ENCODE results near the gene PIGR. TPM values are rescaled to one million over a fixed set of nuclear protein-coding genes. Genes with fewer than 3 reads are reported as not detected.

The PIGR gene
- total and polyA plus RNA-seq, 2 of the 8 experiments (the other 6 are each of a cell fraction or from before 2014, with no cell fraction given), result not detected

GRCh38 chr1:206908038-206908437, 38.2 kb downstream of the PIGR start:
- Histone ChIP-seq H2BK15ac (ENCODE audit: low read length) (no peak overlapping the region), H3K9ac (replicated peaks in 1 of 4; ENCODE audit: extremely low read depth in 1 of 4, low read depth in 3 of 4, low read length in 3 of 4) (no peak overlapping the region), H3K56ac (replicated peaks; ENCODE audit: insufficient read length, low read depth, low read length) (no peak overlapping the region), H3K23ac (ENCODE audit: insufficient read length) (no peak overlapping the region), H2AK5ac (ENCODE audit: low read depth, low read length) (no peak overlapping the region), H4K91ac (replicated peaks; ENCODE audit: insufficient read length, low read length) (no peak overlapping the region), H3K4me3 (ENCODE audit: extremely low read depth in 1 of 4, insufficient read depth in 2 of 4, low read depth in 3 of 4, low read length in 4 of 4) (no peak overlapping the region), H4K5ac (ENCODE audit: insufficient read length, low read depth, low read length) (no peak overlapping the region), H4K8ac (ENCODE audit: extremely low read depth, insufficient read depth, low read length) (no peak overlapping the region), H3K14ac (ENCODE audit: insufficient read length) (no peak overlapping the region), H3K27ac (ENCODE audit: low read depth, low read length) (no peak overlapping the region), H2BK12ac (ENCODE audit: low read depth, low read length) (no peak overlapping the region), H3K79me1 (ENCODE audit: low read depth, low read length) (no peaks in the 10 kb centered on the region), H2BK120ac (replicated peaks; ENCODE audit: low read depth, low read length) (no peak overlapping the region), H2BK20ac (ENCODE audit: low read length) (no peak overlapping the region), H3K79me2 (ENCODE audit: control insufficient read depth in 1 of 2, insufficient read depth in 2 of 2, low read length in 2 of 2) (no peaks in the 10 kb centered on the region), H3K4me1 (replicated peaks in 1 of 4; ENCODE audit: control insufficient read depth in 3 of 4, insufficient read depth in 4 of 4, low read length in 3 of 4) (peaks cover 0 to 7% (median 3%) of the 10 kb centered on the region in 4 experiments; a peak in 4 of 7 replicates), H3K9me3 (ENCODE audit: insufficient read depth in 2 of 2, low read depth in 1 of 2, low read length in 1 of 2) (no peaks in the 10 kb centered on the region), H3K27me3 (replicated peaks in 1 of 4; ENCODE audit: control insufficient read depth in 3 of 4, extremely low read depth in 1 of 4, insufficient read depth in 3 of 4, low read length in 3 of 4) (peaks cover 9 to 34% (median 29%) of the 10 kb centered on the region in 4 experiments), H4K20me1 (replicated peaks in 1 of 2; ENCODE audit: control insufficient read depth in 1 of 2, insufficient read depth in 2 of 2, low read length in 2 of 2) (no peaks in the 10 kb centered on the region), H3K4me2 (ENCODE audit: insufficient read depth in 1 of 2, low read depth in 2 of 2, low read length in 2 of 2) (no peak overlapping the region; a peak in 1 of 4 replicates), H3K36me3 (ENCODE audit: control insufficient read depth in 2 of 4, insufficient read depth in 4 of 4, low read length in 3 of 4) (no peaks in the 10 kb centered on the region), H3K18ac (ENCODE audit: extremely low read depth, low read length) (no peak overlapping the region), H3K4ac (replicated peaks; ENCODE audit: insufficient read length, low read depth, low read length) (no peak overlapping the region), H2BK5ac (ENCODE audit: low read depth, low read length) (no peak overlapping the region), H3K23me2 (ENCODE audit: low read depth, low read length) (peaks cover 8% of the 10 kb centered on the region; the same call in 1 of the 2 replicates), H2AFZ (ENCODE audit: low read length) (no peak overlapping the region)
- TF ChIP-seq CEBPB (IDR thresholded peaks at IDR 0.05; ENCODE audit: low read depth, low read length) (no peak), BACH1 (IDR thresholded peaks at IDR 0.05; ENCODE audit: low read length) (no peak), YY1 (IDR thresholded peaks at IDR 0.05; ENCODE audit: low read depth, low read length) (no peak), SIN3A (conservative IDR thresholded peaks at IDR 0.05 in 1 of 2, IDR thresholded peaks at IDR 0.05 in 1 of 2; ENCODE audit: low read depth in 1 of 2, low read length in 2 of 2) (no peak)
- POLR2A ChIA-PET (ENCODE audit: partially characterized antibody), result interaction anchor here (1.5 kb wide), 1 partner anchor 272 kb away, joined by 3 read pairs; the partner anchor contains the start of gene DYRK3
- CTCF ChIA-PET (ENCODE audit: partially characterized antibody), result interaction anchor here (0.8 to 6.5 kb wide), 35 partner anchors 10 to 274 kb away, joined by 3 to 63 read pairs (median 6); partner anchors contain the start of genes FCMR, IL20 and IL24
- FAIRE-seq, result no peak
- WGBS, 2 experiments (ENCODE audit: extremely low coverage in 1 of 2, insufficient coverage in 1 of 2, insufficient read length in 1 of 2, insufficient replicate concordance in 2 of 2, low coverage in 1 of 2, low lambda C conversion rate in 2 of 2, missing lambda C conversion rate in 1 of 2), result 92% methylated on average over 10 of the region's 10 CpGs; no CpG with 5 or more reads in 1 of the 2 experiments
- no peak for DNase-seq (ENCODE audit: low read depth in 1 of 2, low spot score in 2 of 2)
